ENCODE data around the gene KCNQ1.

DNA sequence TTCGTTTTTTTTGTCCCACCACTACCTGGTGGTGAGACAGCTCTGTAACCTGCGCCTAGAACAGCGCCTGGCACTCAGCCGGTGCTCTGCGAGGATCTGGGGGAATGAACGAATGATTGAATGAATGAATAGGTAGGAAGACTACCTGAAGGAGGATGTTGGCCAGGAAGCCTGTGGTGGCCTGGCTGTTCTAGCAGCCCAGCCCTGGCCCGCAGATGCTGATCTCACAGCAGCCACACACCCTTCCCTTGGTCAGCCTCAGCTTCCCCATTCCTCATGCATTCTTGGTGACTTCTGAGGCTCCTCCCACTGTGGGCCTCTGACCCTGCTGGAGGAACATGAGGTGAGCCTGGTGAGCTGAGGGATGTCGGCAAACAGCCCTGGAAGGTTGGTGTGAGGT is 4.2 kb upstream of the KCNQ1 start:
- TF ChIP-seq, protein P1, sequence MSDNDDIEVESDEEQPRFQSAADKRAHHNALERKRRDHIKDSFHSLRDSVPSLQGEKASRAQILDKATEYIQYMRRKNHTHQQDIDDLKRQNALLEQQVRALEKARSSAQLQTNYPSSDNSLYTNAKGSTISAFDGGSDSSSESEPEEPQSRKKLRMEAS (CRISPR knock-in tag; IDR thresholded peaks at IDR 0.05), result no peak
- TF ChIP-seq, protein P2, sequence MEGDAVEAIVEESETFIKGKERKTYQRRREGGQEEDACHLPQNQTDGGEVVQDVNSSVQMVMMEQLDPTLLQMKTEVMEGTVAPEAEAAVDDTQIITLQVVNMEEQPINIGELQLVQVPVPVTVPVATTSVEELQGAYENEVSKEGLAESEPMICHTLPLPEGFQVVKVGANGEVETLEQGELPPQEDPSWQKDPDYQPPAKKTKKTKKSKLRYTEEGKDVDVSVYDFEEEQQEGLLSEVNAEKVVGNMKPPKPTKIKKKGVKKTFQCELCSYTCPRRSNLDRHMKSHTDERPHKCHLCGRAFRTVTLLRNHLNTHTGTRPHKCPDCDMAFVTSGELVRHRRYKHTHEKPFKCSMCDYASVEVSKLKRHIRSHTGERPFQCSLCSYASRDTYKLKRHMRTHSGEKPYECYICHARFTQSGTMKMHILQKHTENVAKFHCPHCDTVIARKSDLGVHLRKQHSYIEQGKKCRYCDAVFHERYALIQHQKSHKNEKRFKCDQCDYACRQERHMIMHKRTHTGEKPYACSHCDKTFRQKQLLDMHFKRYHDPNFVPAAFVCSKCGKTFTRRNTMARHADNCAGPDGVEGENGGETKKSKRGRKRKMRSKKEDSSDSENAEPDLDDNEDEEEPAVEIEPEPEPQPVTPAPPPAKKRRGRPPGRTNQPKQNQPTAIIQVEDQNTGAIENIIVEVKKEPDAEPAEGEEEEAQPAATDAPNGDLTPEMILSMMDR (IDR thresholded peaks at IDR 0.05), result no peak
- TF ChIP-seq, protein P3, sequence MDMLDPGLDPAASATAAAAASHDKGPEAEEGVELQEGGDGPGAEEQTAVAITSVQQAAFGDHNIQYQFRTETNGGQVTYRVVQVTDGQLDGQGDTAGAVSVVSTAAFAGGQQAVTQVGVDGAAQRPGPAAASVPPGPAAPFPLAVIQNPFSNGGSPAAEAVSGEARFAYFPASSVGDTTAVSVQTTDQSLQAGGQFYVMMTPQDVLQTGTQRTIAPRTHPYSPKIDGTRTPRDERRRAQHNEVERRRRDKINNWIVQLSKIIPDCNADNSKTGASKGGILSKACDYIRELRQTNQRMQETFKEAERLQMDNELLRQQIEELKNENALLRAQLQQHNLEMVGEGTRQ (CRISPR knock-in tag; IDR thresholded peaks at IDR 0.05), result no peak
- TF ChIP-seq, protein P4, sequence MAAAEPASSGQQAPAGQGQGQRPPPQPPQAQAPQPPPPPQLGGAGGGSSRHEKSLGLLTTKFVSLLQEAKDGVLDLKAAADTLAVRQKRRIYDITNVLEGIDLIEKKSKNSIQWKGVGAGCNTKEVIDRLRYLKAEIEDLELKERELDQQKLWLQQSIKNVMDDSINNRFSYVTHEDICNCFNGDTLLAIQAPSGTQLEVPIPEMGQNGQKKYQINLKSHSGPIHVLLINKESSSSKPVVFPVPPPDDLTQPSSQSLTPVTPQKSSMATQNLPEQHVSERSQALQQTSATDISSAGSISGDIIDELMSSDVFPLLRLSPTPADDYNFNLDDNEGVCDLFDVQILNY (CRISPR knock-in tag; IDR thresholded peaks at IDR 0.05), result no peak
- TF ChIP-seq FOXJ3 (CRISPR knock-in tag; IDR thresholded peaks at IDR 0.05; ENCODE audit: borderline replicate concordance) (no peak), MYBL2 (CRISPR knock-in tag; IDR thresholded peaks at IDR 0.05) (no peak), ZNF121 (CRISPR knock-in tag; IDR thresholded peaks at IDR 0.05) (no peak), SP1 (CRISPR knock-in tag; conservative IDR thresholded peaks at IDR 0.05) (no peak), ZNF423 (CRISPR knock-in tag; IDR thresholded peaks at IDR 0.05) (no peak), CBFB (CRISPR knock-in tag; IDR thresholded peaks at IDR 0.05; ENCODE audit: low read depth) (no peak), ZNF138 (CRISPR knock-in tag; conservative IDR thresholded peaks at IDR 0.05) (no peak)
- TF ChIP-seq, protein P5, sequence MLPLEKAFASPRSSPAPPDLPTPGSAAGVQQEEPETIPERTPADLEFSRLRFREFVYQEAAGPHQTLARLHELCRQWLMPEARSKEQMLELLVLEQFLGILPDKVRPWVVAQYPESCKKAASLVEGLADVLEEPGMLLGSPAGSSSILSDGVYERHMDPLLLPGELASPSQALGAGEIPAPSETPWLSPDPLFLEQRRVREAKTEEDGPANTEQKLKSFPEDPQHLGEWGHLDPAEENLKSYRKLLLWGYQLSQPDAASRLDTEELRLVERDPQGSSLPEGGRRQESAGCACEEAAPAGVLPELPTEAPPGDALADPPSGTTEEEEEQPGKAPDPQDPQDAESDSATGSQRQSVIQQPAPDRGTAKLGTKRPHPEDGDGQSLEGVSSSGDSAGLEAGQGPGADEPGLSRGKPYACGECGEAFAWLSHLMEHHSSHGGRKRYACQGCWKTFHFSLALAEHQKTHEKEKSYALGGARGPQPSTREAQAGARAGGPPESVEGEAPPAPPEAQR (CRISPR knock-in tag; IDR thresholded peaks at IDR 0.05), result no peak

Data from WTC11 (cell line).